Muscle layer of colon (tissue), 2 donors: ENCODE measurements around the gene RALGPS1.

Source experiments
- H3K27ac ChIP-seq: one replicate; pipeline ENCODE4 v1.7.0; 2013; ENCODE audit warnings: low read depth, mild to moderate bottlenecking, low read length, moderate library complexity
- H3K27me3 ChIP-seq, 2 donors: one replicate each; pipeline ENCODE4 v1.7.0; 2013; ENCODE audit warnings: low read length in 2 of 2, mild to moderate bottlenecking in 2 of 2; ENCODE audit not compliant: insufficient read depth in 2 of 2, control insufficient read depth in 1 of 2
- H3K36me3 ChIP-seq: one replicate; pipeline ENCODE4 v1.7.0; 2013; ENCODE audit warnings: mild to moderate bottlenecking, low read length; ENCODE audit not compliant: insufficient read depth
- H3K4me1 ChIP-seq: one replicate; pipeline ENCODE4 v1.7.0; 2013; ENCODE audit warnings: mild to moderate bottlenecking, low read length; ENCODE audit not compliant: insufficient read depth
- H3K4me3 ChIP-seq, 2 donors: one replicate each; pipeline ENCODE4 v1.7.0; 2013; ENCODE audit warnings: low read length in 2 of 2, low read depth in 1 of 2, mild to moderate bottlenecking in 1 of 2, moderate library complexity in 1 of 2
- H3K9ac ChIP-seq: one replicate; pipeline ENCODE4 v1.7.0; 2013; ENCODE audit warnings: low read length
- H3K9me3 ChIP-seq: one replicate; pipeline ENCODE4 v1.7.0; 2013; ENCODE audit warnings: mild to moderate bottlenecking, low read length
- donor health status: abdominal sarcoma.
- donor health status: Adenocarcinoma of cecum.

RALGPS1 gene

DNA sequence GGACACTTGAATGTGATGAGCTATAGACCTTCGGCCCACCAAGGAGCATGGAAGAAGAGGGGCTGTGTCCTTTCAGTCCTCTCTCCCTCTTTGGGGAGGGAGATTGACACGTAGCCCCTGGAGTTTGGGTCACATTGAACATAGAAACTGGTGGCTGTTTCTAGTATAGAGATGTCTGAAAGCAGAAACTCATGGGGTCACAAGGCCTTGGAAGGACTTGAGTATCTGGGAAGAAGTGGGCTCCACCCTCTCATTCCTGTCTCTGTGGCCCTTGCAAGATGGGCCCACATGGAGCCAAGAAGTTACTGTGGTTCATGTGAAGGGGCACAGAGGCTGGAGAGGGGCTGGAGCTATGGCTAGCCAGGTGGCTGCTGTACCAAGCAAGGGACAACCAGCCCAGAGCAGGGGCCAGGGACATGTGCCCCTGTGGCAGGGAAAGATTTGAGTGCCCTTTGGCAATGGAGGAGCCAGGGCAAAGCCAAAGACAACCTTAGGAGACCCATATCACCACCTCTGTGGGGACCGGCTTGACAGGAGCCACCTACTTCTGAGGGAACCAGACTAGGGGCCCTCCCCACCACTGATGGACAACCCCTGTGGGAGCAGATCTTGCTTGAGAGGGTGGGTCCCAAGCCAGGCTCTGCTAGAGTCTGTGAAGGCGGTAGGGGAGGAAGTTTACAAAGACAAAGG lies 220.6 kb downstream of the RALGPS1 start:
- Histone ChIP-seq H3K36me3 (no peaks in the 10 kb centered on the region), H3K4me3 (no peak overlapping the region), H3K9ac (no peak overlapping the region), H3K9me3 (no peaks in the 10 kb centered on the region), H3K4me1 (peaks cover 61% of the 10 kb centered on the region), H3K27ac (peak overlapping the region; percentile 81), H3K27me3 (no peaks in the 10 kb centered on the region)

DNA sequence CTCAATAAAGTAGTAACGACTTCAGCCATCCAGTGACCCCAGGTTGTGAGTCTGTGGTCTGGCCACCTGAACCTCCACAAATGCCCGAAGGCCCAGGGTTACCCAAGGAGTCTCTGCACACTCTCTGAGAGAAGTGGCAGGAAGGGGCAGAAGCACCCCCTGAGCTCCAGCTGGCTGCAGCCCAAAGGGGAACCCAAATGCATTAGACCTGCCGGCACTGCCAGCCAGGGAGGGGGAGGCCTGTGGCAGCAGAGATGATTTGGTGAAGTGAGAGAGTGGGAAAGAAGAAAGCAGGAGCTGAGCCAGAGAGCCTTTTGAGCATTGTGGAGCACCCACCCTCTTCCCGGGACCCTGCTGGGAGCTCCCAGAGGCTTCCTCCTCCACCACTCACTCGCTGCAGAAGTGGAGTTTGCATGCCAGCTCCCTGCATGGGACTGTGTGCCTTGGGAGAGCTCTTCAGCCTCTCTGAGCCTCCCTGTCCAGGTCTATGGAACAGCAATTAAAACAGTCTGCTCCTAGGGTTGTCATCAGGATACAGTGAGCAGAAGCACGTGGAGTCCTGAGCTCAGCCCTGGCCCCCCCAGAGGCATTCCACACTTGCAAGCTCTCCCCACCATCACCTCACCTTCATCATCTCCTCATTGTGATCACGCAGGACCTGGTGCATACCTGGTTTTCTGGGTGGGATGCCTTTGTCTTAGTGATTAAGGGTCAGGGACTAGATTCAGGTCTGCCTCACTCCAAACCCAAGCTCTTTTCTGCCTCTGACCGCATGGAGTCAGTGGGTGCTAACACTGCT lies 221.7 kb downstream of the RALGPS1 start:
- Histone ChIP-seq H3K9me3 (no peaks in the 10 kb centered on the region), H3K27me3 (no peaks in the 10 kb centered on the region), H3K9ac (no peak overlapping the region), H3K27ac (peak overlapping the region; percentile 81), H3K36me3 (no peaks in the 10 kb centered on the region), H3K4me1 (peaks cover 52% of the 10 kb centered on the region), H3K4me3 (no peak overlapping the region)

DNA sequence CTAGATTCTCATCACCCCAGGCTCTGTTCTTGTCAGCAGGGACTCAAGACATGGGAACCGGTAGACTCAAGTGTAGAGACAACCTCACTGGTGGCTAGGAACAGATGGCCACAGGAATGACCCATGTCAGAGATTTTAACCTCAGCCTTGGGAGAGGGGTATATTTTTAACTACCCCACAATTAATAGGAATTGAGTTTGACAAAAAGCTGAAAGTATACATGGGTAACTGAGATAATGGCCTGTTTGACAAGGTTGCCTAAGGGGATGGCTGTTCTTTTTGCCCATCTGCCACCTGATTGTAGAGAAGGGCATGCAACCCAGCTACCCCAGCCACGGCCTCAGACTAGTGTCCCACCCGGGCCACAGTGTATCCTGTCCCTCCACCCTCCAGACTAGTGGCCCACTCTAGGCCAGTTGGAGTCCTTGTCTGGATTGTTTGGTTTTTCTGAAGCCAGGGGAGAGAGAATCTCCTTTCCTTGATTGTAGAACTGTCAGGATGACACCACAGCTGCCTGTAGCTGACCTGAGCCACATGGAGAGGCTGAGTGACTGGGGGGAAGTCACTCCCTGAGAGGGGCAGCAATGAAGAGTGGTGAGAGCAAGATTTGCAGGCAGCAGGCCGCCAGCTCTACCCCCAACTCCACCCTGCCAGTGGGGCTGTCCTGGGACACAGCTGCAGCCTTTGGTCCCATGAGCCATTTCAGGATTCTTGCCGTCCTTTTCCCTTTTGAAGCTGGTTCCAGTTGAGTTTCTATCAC lies 222.5 kb downstream of the RALGPS1 start:
- Histone ChIP-seq H3K27me3 (no peaks in the 10 kb centered on the region), H3K27ac (no peak overlapping the region), H3K9me3 (no peaks in the 10 kb centered on the region), H3K9ac (no peak overlapping the region), H3K36me3 (no peaks in the 10 kb centered on the region), H3K4me1 (peaks cover 45% of the 10 kb centered on the region), H3K4me3 (no peak overlapping the region)

DNA sequence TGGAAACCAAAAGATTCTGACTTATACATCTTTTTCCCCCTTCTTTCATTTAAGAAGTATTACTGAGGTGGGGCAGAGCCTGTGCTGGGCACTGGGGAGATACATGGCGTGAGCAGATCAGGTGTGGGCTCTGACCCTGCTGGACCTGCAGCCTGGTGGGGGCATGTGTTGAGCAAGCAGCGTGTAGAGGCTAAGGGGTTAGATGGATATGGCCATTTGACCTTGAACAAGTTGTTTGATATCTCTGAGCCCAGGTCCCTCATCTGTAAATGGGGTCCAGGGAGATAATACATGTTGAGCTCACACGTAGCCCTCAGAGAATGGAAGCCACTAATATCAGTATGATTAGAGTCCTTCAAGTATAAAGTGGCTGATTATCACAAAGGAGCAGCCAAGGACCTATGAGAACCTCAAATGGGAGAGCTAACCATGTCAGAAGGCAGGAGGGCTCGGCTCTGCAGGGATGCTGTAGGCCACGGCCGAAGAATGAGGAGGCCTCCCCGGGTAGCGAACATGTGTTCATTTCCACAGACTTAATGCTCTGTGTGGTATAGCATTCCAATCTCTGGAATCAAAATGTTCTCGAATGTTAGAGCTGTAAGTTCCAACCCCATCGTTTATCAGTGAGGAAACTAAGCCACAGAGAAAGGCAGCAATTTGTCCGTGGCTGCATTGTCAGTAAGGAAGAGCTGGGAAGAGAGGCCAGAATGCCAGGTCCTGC lies 223.2 kb downstream of the RALGPS1 start:
- no peak overlapping the region for H3K27ac ChIP-seq
- no peak overlapping the region for H3K4me3 ChIP-seq
- no peaks in the 10 kb centered on the region for H3K36me3 ChIP-seq
- H3K27me3 ChIP-seq = no peaks in the 10 kb centered on the region
- H3K9me3 ChIP-seq = no peaks in the 10 kb centered on the region
- H3K4me1 ChIP-seq = peaks cover 37% of the 10 kb centered on the region
- no peak overlapping the region for H3K9ac ChIP-seq

DNA sequence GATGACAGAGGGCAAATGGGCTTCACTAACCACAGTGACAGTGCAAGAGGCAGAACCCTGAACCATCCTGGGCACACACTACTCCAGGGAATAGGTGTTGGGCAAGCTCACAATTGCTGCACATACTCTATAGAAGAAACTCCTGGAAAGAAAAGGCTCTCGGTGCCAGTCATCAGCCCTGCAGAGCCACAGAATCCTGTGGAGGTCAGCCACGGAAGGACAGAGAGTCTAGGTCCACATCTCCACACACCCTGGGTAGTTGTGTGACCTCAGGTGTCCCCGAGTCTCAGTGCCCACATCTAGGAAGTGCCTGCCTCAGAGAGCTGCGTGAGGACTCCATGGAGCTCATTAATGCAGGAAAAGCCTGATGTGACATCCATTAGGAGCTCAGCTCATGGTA lies 223.9 kb downstream of the RALGPS1 start:
- H3K9me3 ChIP-seq = no peaks in the 10 kb centered on the region
- no peaks in the 10 kb centered on the region for H3K36me3 ChIP-seq
- H3K4me1 ChIP-seq = peaks cover 31% of the 10 kb centered on the region
- no peaks in the 10 kb centered on the region for H3K27me3 ChIP-seq
- H3K4me3 ChIP-seq = no peak overlapping the region
- H3K9ac ChIP-seq = no peak overlapping the region
- H3K27ac ChIP-seq = no peak overlapping the region

DNA sequence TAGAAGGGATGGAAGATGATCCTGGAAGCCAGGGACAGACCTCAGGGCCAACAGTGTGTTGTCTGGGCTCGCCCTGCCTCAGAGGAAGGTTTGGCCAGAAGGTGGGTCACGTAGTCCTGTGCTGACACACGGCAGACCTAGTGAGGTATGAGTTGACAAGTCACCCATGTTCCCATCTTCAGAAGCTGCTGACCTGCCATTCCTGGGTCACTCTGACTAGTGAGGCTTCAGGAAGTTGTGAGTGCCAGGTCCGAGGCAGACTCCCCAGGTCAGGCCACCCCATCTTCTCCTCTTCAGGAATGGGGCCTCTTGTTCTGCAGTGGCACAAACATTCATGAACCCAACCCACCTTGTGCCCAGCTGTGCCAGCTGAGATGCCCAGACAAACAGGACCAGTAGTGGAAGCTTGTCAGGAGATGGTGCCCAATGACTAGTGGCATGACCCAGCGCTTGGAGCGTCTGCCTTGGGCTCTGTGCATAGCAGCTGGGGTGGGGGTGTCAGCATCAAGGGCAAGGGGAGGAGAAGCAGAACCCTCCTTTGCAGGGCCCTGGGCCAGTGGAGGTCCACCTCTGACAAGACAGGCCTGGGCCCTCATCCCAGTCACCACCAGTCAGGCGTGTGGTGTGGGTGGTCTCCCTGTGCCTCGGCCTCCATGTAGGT lies 224.6 kb downstream of the RALGPS1 start:
- H3K9me3 ChIP-seq = no peaks in the 10 kb centered on the region
- H3K36me3 ChIP-seq = no peaks in the 10 kb centered on the region
- H3K4me1 ChIP-seq = peaks cover 23% of the 10 kb centered on the region
- H3K27ac ChIP-seq = no peak overlapping the region
- no peak overlapping the region for H3K9ac ChIP-seq
- H3K4me3 ChIP-seq = no peak overlapping the region
- no peaks in the 10 kb centered on the region for H3K27me3 ChIP-seq

DNA sequence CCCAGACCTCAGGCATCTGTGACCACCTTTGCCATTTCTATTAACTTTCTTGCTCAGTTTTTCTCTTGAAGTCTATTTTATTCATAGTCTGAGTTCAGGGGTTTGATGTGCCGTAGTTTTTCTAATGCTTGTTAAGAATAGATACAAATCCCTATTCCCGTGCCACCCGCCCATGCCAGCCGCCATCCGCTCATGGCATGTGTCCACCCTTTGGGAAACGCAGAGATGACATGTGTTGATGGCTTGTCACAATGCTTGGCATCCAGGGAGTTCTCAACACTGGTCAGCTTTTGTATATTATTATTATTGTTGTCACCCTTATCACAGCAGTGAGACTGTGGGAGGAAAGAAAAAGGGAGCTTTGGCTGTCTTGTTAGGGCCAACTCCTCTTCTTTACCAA lies 225.2 kb downstream of the RALGPS1 start:
- Histone ChIP-seq H3K4me3 (no peak overlapping the region), H3K27ac (no peak overlapping the region), H3K4me1 (peaks cover 17% of the 10 kb centered on the region), H3K36me3 (no peaks in the 10 kb centered on the region), H3K9me3 (no peaks in the 10 kb centered on the region), H3K9ac (no peak overlapping the region), H3K27me3 (no peaks in the 10 kb centered on the region)

DNA sequence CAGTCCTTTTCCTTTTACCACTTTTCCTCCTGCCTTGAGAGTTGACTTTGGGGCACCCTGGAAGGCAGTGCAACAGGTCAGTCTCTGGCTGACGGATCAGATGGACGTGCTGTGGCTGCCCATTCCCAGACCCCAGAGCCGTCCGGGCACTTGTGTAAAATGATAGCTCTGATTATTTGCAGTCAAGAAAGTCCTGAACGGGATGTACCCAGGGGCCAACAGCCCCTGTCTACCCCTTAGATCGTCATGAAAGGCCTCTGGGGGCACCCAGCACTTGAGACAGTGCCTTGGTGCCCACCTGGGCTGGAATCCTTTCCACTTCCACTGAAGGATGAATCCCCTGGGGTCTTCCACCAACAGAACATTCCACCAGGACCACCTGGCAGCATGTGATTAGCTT lies 225.6 kb downstream of the RALGPS1 start:
- Histone ChIP-seq H3K36me3 (no peaks in the 10 kb centered on the region), H3K27ac (no peak overlapping the region), H3K9ac (no peak overlapping the region), H3K4me1 (peaks cover 13% of the 10 kb centered on the region), H3K4me3 (no peak overlapping the region), H3K9me3 (no peaks in the 10 kb centered on the region), H3K27me3 (no peaks in the 10 kb centered on the region)

DNA sequence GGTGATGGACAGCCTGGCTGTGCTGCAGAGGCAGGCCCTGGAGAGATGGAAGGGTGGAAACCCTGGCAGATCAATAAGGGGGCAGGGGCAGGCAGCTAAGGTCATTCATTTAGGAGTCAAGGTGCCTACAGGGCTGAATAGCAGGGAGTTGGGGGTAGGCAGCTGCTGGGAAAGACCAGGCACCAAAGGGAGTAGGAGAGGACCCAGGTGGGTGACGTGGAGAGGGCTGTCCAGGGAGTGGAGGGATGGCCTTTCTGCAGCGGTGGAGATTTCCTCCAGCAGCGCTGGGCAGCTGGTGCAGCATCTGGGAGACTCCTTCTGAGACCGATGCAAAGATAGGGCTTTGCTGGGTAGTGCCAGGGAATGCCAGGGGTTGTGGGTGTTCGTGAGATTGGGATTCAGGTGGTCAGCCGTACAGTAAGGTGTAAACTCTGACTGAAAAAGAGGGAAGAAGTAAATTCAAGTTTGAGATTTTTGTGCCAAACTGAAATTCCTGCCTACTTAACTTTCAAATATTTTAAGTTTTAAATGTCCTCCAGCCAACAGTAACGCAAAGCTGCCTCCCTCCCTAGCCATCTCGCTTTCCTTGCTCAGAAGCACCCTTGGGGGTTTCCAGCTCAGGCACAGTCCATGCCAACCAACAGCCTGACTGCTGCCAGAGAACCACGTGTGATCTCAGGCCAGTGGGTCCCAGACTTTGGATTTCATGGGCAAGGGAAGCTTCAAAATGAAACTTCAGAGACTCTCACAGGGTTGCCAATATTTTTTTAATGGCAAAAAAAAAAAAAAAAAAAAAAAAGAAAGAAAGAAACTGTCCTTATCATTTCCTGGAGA lies 226.5 kb downstream of the RALGPS1 start:
- Histone ChIP-seq H3K36me3 (no peaks in the 10 kb centered on the region), H3K4me1 (peaks cover 6% of the 10 kb centered on the region), H3K9ac (no peak overlapping the region), H3K9me3 (no peaks in the 10 kb centered on the region), H3K4me3 (no peak overlapping the region), H3K27me3 (no peaks in the 10 kb centered on the region), H3K27ac (no peak overlapping the region)

DNA sequence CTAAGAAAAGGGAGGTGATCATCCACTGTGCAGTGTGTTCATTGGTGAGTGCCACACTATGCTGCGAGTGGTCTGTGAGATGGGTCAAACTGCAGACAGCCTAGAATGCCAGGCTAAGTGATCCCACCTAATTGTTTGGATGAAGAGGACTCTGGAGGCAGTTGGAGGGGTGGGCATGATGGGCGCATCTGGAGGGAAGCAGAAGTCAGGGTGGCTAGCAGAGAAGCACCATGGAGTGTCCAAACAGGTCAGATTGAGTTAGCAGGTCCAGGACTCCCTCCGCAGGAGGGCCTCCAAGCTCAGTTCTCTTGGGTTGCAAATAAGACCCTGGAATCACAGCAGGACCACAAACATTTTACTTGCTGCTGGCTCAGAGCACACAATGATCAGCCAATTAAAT lies 227.7 kb downstream of the RALGPS1 start:
- H3K9ac ChIP-seq = no peak overlapping the region
- no peaks in the 10 kb centered on the region for H3K36me3 ChIP-seq
- no peaks in the 10 kb centered on the region for H3K9me3 ChIP-seq
- H3K4me3 ChIP-seq = no peak overlapping the region
- no peaks in the 10 kb centered on the region for H3K4me1 ChIP-seq
- no peak overlapping the region for H3K27ac ChIP-seq
- no peaks in the 10 kb centered on the region for H3K27me3 ChIP-seq
